ENCODE results near the gene ZFP69.

Gene ZFP69

DNA sequence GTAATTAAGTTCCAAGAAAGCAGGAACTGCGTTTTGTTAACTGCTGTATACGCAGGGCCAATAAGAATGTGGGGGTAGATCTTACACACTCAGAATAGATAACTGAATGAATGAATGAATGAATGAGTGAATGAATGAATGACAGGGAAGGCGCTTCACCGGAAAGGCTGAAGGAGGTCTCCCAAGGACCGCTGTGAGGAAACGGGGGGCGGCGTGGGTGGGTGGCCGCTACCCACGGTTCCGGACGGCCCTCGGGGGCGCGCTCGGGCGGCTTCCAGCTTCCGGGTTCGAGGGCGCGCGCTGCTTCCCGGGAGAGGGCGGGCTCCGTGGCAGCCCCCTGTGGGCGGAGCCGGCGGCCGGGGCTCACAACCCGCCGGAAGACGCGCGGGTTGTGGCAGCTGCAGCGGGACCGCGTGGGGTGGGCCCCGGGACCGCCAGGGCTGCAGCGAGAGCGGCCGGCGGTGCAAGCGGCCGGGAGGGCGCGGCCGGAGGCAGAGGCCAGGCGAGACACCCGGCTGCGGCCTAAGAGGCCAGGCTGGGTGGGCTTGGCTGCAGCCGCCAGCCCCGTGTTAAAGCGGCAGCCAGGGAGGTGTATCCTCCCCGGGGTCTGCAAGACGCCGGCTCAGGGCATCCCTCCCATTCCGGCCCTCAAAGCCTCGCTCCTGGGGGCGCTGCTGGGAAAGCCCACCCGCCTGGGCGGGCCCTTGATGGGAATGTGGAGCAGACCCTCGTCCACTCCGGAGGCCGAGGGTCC is at the start of gene ZFP69:
Gene ZFP69, plus strand, starts transcription at position 367 of the 754 bp plus-strand sequence. CDS start 2,072 bp downstream, outside the sequence.
- TF ChIP-seq, protein P1, sequence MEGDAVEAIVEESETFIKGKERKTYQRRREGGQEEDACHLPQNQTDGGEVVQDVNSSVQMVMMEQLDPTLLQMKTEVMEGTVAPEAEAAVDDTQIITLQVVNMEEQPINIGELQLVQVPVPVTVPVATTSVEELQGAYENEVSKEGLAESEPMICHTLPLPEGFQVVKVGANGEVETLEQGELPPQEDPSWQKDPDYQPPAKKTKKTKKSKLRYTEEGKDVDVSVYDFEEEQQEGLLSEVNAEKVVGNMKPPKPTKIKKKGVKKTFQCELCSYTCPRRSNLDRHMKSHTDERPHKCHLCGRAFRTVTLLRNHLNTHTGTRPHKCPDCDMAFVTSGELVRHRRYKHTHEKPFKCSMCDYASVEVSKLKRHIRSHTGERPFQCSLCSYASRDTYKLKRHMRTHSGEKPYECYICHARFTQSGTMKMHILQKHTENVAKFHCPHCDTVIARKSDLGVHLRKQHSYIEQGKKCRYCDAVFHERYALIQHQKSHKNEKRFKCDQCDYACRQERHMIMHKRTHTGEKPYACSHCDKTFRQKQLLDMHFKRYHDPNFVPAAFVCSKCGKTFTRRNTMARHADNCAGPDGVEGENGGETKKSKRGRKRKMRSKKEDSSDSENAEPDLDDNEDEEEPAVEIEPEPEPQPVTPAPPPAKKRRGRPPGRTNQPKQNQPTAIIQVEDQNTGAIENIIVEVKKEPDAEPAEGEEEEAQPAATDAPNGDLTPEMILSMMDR (IDR thresholded peaks at IDR 0.05; ENCODE audit: low read depth, low read length, missing control alignments), result no peak
- H3K4me3 ChIP-seq (ENCODE audit: low read depth, low read length), result peak within 1 kb of the TSS; percentile 78
- DNase-seq (ENCODE audit: low read depth), result no peak

DNA sequence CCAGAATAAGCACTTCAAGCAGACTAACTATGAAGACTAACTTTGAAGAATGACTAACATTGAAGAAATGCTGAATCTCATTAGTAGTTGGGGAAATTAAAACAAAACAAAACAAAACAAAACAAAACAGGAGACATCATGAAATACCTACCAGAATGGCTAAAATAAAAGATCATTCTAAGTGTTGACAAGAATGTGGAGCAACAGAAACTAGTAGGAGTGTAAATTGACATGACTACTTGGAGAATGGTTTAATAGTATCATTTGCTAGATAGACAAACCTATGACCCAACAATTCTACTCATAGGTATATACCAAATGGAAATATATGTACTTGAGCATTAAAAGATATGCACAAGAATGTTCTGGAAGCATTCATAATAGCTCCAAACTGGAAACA is 45.7 kb upstream of the ZFP69 start:
- H3K4me3 ChIP-seq (ENCODE audit: low read depth, low read length), result no peak overlapping the region
- TF ChIP-seq, protein P1 (IDR thresholded peaks at IDR 0.05; ENCODE audit: low read depth, low read length, missing control alignments), result no peak

DNA sequence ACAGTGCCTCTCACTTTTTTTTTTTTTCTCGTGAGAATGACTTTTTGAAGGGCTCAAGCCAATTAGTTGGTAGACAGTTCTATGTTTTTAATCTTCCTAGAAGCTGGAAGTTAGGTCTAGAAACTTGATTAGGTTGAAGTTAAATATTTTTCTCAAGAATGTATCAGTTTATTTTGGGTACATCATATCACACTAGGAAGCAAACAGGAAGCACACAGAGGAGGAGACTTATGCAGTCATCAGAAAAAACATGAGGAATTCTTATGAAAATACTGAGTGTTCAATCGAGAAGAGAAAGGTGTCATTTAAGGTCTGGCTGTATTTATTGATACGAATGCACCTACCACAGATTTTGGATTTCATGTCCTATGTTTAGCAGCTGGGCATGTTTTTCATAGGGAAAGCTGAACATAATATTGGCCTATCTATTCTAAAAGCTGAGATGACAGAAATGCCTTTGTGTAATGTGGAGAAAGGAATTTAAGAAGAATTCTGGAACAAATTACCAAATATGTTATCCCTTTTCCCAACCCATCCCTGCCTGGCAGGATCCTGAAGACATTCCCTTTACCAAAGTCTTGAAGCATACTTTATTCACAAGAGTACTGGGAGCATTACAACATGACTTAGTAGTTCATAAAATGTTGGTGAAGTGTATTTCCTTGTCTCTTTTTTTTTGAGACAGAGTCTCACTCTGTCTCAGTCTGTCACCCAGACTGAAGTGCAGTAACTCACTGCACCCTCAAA is 44.3 kb upstream of the ZFP69 start:
- TF ChIP-seq, protein P1 (IDR thresholded peaks at IDR 0.05; ENCODE audit: low read depth, low read length, missing control alignments), result no peak

More for the DNA sequence above, 45.7 kb upstream of the ZFP69 start:
- DNase-seq (ENCODE audit: low read depth), result no peak

DNA sequence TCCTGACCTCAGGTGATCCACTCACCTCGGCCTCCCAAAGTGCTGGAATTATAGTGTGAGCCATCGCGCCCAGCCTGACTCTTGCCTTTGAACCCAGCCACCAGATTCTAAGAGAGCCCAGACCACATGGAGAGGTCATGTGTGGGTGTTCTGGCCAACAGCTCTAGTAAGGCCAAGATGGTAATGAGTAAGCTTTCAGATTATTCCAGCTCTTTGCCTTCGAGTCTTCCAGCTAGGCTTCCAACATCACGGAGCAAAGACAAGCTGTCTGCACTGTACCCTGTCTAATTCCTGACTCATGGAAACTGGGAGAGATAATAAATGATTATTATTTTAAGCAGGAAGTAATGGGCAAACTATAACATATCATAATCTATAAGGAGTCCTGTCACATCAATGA is 41.6 kb upstream of the ZFP69 start:
- TF ChIP-seq, protein P1 (IDR thresholded peaks at IDR 0.05; ENCODE audit: low read depth, low read length, missing control alignments), result no peak
- DNase-seq (ENCODE audit: low read depth), result no peak
- H3K4me3 ChIP-seq (ENCODE audit: low read depth, low read length), result no peak overlapping the region

More for the DNA sequence above, 44.3 kb upstream of the ZFP69 start:
- DNase-seq (ENCODE audit: low read depth), result no peak
- H3K4me3 ChIP-seq (ENCODE audit: low read depth, low read length), result no peak overlapping the region

DNA sequence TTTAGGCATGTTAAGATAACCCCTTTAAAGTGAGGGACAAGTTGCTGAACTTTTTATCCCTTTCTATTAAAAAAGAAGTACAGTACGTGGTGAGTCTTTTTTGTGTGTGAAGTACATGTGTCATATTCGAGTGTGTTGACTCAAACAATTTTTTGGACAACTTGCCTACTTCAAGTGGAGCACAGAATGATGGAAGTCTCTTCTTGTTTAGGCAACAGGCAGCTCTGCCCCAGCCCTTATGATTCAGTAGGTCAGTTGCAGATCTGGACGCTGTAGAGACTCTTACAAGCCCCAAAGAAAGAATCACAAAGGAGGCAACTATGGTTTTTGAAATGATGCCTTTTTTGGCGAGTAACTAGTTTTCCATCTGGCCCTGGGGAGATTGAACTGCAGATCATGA is 41.2 kb upstream of the ZFP69 start:
- TF ChIP-seq, protein P1 (IDR thresholded peaks at IDR 0.05; ENCODE audit: low read depth, low read length, missing control alignments), result no peak
- H3K4me3 ChIP-seq (ENCODE audit: low read depth, low read length), result no peak overlapping the region
- DNase-seq (ENCODE audit: low read depth), result no peak

DNA sequence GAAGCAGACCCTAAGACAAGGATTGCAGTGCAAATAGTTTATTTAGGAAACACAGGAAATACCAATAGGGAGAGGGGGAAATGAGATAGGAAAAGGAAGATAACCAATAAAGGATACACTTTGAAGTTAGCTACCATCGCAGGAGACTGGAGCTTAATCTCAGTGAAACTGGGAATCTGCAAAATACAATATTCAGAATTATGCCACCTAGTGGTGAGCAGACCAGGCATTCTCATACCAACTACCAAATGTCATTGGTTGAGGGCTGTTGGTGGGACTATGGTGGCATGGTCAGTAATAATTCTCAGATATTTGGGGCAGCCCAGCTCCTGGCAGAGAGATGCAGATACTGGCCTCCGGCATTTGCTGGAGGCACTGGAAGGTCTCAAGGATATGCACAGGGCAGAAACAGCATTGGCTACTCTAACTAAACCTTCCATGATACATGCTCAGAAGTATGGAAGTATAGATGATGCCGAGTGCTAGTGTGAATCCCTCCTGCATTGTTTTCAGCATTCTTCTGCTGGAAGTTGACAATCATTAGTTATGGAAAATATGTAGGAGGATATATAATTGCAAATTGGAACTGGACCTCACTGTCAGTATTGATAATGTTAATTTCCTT is 38.6 kb upstream of the ZFP69 start:
- no peak for DNase-seq (ENCODE audit: low read depth)
- TF ChIP-seq, protein P1 (IDR thresholded peaks at IDR 0.05; ENCODE audit: low read depth, low read length, missing control alignments), result peak; percentile 62
- no peak overlapping the region for H3K4me3 ChIP-seq (ENCODE audit: low read depth, low read length)

All from GM12864 (cell line).